Right lobe of liver (tissue), 6 donors: ENCODE results near the gene DCC. TPM values are rescaled to one million over a fixed set of nuclear protein-coding genes. Genes with fewer than 3 reads are reported as not detected.

Experiments used
- ATAC-seq, 4 donors: fragments of 200-7000 bp; cut with Tn5 transposase; one replicate each; pipeline ENCODE4 v1.9.1; 2020; ENCODE audit warnings: mild to moderate bottlenecking in 4 of 4, moderate library complexity in 4 of 4
- DNase-seq, 3 donors: peaks; one replicate each; pipeline ENCODE4 v3.0.0-alpha.2; 2020
- H3K27ac ChIP-seq, 3 donors: fragments of 200-600 bp; one replicate each; pipeline ENCODE4 v1.8.0; 2022
- H3K27me3 ChIP-seq, 2 donors: fragments of 200-600 bp; one replicate each; pipeline ENCODE4 v1.8.0; 2022
- H3K36me3 ChIP-seq, 4 donors: fragments of 200-600 bp; sonication (generic) in 1 of 4; one replicate each; pipeline versions ENCODE4 v1.5.1 to v1.8.0; 2017 to 2022; ENCODE audit warnings: control low read depth in 1 of 4
- H3K4me1 ChIP-seq, 4 donors: fragments of 200-600 bp; sonication (generic) in 1 of 4; one replicate each; pipeline versions ENCODE4 v1.5.1 to v1.8.0; 2017 to 2022; ENCODE audit warnings: control low read depth in 1 of 4
- H3K4me3 ChIP-seq, 3 donors: fragments of 200-600 bp; one replicate each; pipeline ENCODE4 v1.8.0; 2022
- H3K9me3 ChIP-seq, 4 donors: fragments of 200-600 bp; sonication (generic) in 1 of 4; one replicate each; pipeline versions ENCODE4 v1.5.1 to v1.8.0; 2017 to 2022; ENCODE audit warnings: control low read depth in 1 of 4
- CTCF ChIP-seq, 4 donors: fragments of 200-600 bp in 3 of 4; fragments of 450-650 bp in 1 of 4; IDR thresholded peaks; one replicate each; pipeline versions ENCODE4 v1.5.1 to v1.8.0; 2016 to 2022; ENCODE audit warnings: antibody characterized with exemption in 4 of 4, mild to moderate bottlenecking in 2 of 4
- POLR2A ChIP-seq: fragments of 450-650 bp; IDR thresholded peaks from one replicate; pipeline ENCODE4 v1.6.1; 2017; ENCODE audit warnings: antibody characterized with exemption, mild to moderate bottlenecking
- WGBS: methylation state at CpG from one replicate; pipeline ENCODE4 v1.1.6; 2018; ENCODE audit warnings: low coverage, low lambda C conversion rate; ENCODE audit not compliant: insufficient coverage; ENCODE audit errors: missing lambda C conversion rate; 5-methylcytosine and 5-hydroxymethylcytosine counted together
- intact Hi-C, 2 donors: fragments of 100-400 bp; cut with DNase I; formaldehyde crosslinking; loops; one replicate each; pipeline versions ENCODE4 v1.11.2 to v1.14.1; 2022
- total RNA-seq, 6 experiments: library from RNA; depleted of rRNA in 2 of 6; stranded (reverse); fragments of >200 nt in 2 of 6; fragmentation: NEBNext Ultra II Directional in 3 of 6; extraction: Animal tissue kit (Norgen Biotek cat#: 25700) in 3 of 6; gene quantifications; one replicate each; pipeline versions ENCODE4 v1.1.0 to v1.2.4, GENCODE V29; 2016 to 2023
- donor health status: DM: no; HTN: yes; CAD: no.
- donor health status: DM: no; HTN: no; CAD: no.
- donor health status: DM: no; HTN: no; CAD: no.
- donor health status: DM: no; HTN: yes; CAD: no.
- donor health status: DM: no; HTN: yes; CAD: no.

Gene DCC
- total RNA-seq, 6 experiments from 2014 or later: 0.06 TPM; not detected in 5

GRCh38 chr18:53417003-53417402, 1077.0 kb downstream of the DCC start:
- no peak for TF ChIP-seq POLR2A
- no peak for TF ChIP-seq CTCF (IDR thresholded peaks at IDR 0.05)
- no peak overlapping the region for H3K4me3 ChIP-seq
- no peaks in the 10 kb centered on the region for H3K4me1 ChIP-seq
- DNase-seq (no peak), ATAC-seq (no peak)
- no peaks in the 10 kb centered on the region for H3K36me3 ChIP-seq
- intact Hi-C loops: no loop called here
- no peak overlapping the region for H3K27ac ChIP-seq
- H3K9me3 ChIP-seq: no peaks in the 10 kb centered on the region
- 11% methylated on average over 4 of the region's 4 CpGs for WGBS
- H3K27me3 ChIP-seq: no peaks in the 10 kb centered on the region

- H3K36me3 ChIP-seq: no peaks in the 10 kb centered on the region
- H3K9me3 ChIP-seq: no peaks in the 10 kb centered on the region
- H3K4me3 ChIP-seq: no peak overlapping the region
- intact Hi-C loops: no loop called here
- TF ChIP-seq CTCF (IDR thresholded peaks at IDR 0.05) (no peak), POLR2A (no peak)
- no peak overlapping the region for H3K27ac ChIP-seq
- no peaks in the 10 kb centered on the region for H3K4me1 ChIP-seq
- DNase-seq: no peak
- H3K27me3 ChIP-seq: no peaks in the 10 kb centered on the region
- no peak for ATAC-seq
Measured at GRCh38 chr18:53421869-53422268, 1081.9 kb downstream of the DCC start.

GRCh38 chr18:53422896-53423295, 1082.9 kb downstream of the DCC start:
- DNase-seq: no peak
- Histone ChIP-seq H3K27ac (no peak overlapping the region), H3K36me3 (no peaks in the 10 kb centered on the region), H3K27me3 (no peaks in the 10 kb centered on the region), H3K4me3 (no peak overlapping the region), H3K9me3 (no peaks in the 10 kb centered on the region), H3K4me1 (no peaks in the 10 kb centered on the region)
- WGBS: 39% methylated on average over 2 of the region's 2 CpGs
- TF ChIP-seq POLR2A (no peak), CTCF (IDR thresholded peaks at IDR 0.05) (no peak)
- ATAC-seq: no peak
- intact Hi-C loops: no loop called here

GRCh38 chr18:53426666-53427184, 1086.7 kb downstream of the DCC start:
- Histone ChIP-seq H3K4me3 (no peak overlapping the region), H3K27me3 (no peaks in the 10 kb centered on the region), H3K27ac (no peak overlapping the region), H3K4me1 (no peaks in the 10 kb centered on the region), H3K9me3 (no peaks in the 10 kb centered on the region), H3K36me3 (no peaks in the 10 kb centered on the region)
- no peak for DNase-seq
- intact Hi-C loops: no loop called here
- ATAC-seq: no peak
- no peak for TF ChIP-seq CTCF (IDR thresholded peaks at IDR 0.05)
- no peak for TF ChIP-seq POLR2A
- WGBS: 49% methylated on average over 6 of the region's 6 CpGs

GRCh38 chr18:53441761-53442414, 1101.9 kb downstream of the DCC start:
- Histone ChIP-seq H3K36me3 (no peaks in the 10 kb centered on the region), H3K4me1 (no peaks in the 10 kb centered on the region), H3K27ac (no peak overlapping the region), H3K9me3 (no peaks in the 10 kb centered on the region), H3K4me3 (no peak overlapping the region), H3K27me3 (no peaks in the 10 kb centered on the region)
- no peak for DNase-seq
- no peak for ATAC-seq
- intact Hi-C loops: no loop called here
- 34% methylated on average over 3 of the region's 3 CpGs for WGBS
- TF ChIP-seq CTCF (IDR thresholded peaks at IDR 0.05): no peak
- TF ChIP-seq POLR2A: no peak
